GM18519 (cell line): ENCODE results near the gene ARFGAP1.

Experiments
- ATAC-seq: cut with Tn5 transposase; IDR thresholded peaks from one replicate; pipeline ENCODE4 v1.9.1; 2021; ENCODE audit warnings: mild to moderate bottlenecking, moderate library complexity; ENCODE audit not compliant: unreplicated experiment, low FRiP score

ARFGAP1 gene

GRCh38 chr20:63317061-63317460, 44.4 kb downstream of the ARFGAP1 start:
- no peak for ATAC-seq

GRCh38 chr20:63317601-63318291, 45.1 kb downstream of the ARFGAP1 start:
- ATAC-seq = no peak

GRCh38 chr20:63318391-63319163, 46.0 kb downstream of the ARFGAP1 start:
- no peak for ATAC-seq

- no peak for ATAC-seq
These were observed 46.8 kb downstream of the ARFGAP1 start for GRCh38 chr20:63319164-63320040.

- no peak for ATAC-seq
These were observed 47.5 kb downstream of the ARFGAP1 start for GRCh38 chr20:63320041-63320511.

- no peak for ATAC-seq
These were observed 48.1 kb downstream of the ARFGAP1 start for GRCh38 chr20:63320616-63321147.

GRCh38 chr20:63321148-63321831, 48.7 kb downstream of the ARFGAP1 start:
- no peak for ATAC-seq

GRCh38 chr20:63322146-63322932, 49.7 kb downstream of the ARFGAP1 start:
- no peak for ATAC-seq

- ATAC-seq = no peak
These were observed 50.3 kb downstream of the ARFGAP1 start for GRCh38 chr20:63322933-63323273.

GRCh38 chr20:63323357-63323981, 50.9 kb downstream of the ARFGAP1 start:
- ATAC-seq = no peak

- no peak for ATAC-seq
These were observed 52.4 kb downstream of the ARFGAP1 start for GRCh38 chr20:63325021-63325471.

- ATAC-seq = no peak
These were observed 53.1 kb downstream of the ARFGAP1 start for GRCh38 chr20:63325554-63326313.

- no peak for ATAC-seq
These were observed 54.0 kb downstream of the ARFGAP1 start for GRCh38 chr20:63326314-63327230.

GRCh38 chr20:63327231-63327745, 54.7 kb downstream of the ARFGAP1 start:
- no peak for ATAC-seq

- no peak for ATAC-seq
These were observed 55.5 kb downstream of the ARFGAP1 start for GRCh38 chr20:63328026-63328700.

- no peak for ATAC-seq
These were observed 56.2 kb downstream of the ARFGAP1 start for GRCh38 chr20:63328718-63329275.
